Middle frontal gyrus (tissue), 1 donor: Measurements from ENCODE around the gene TCF4.

ENCODE experiments used
- DNase-seq: peaks from one replicate; pipeline ENCODE4 v3.0.0-alpha.2; 2015; ENCODE audit warnings: low spot score; ENCODE audit errors: extremely low spot score

TCF4 gene

GRCh38 chr18:55585920-55586561 is 2.0 kb downstream of the TCF4 start:
- no peak for DNase-seq

DNA sequence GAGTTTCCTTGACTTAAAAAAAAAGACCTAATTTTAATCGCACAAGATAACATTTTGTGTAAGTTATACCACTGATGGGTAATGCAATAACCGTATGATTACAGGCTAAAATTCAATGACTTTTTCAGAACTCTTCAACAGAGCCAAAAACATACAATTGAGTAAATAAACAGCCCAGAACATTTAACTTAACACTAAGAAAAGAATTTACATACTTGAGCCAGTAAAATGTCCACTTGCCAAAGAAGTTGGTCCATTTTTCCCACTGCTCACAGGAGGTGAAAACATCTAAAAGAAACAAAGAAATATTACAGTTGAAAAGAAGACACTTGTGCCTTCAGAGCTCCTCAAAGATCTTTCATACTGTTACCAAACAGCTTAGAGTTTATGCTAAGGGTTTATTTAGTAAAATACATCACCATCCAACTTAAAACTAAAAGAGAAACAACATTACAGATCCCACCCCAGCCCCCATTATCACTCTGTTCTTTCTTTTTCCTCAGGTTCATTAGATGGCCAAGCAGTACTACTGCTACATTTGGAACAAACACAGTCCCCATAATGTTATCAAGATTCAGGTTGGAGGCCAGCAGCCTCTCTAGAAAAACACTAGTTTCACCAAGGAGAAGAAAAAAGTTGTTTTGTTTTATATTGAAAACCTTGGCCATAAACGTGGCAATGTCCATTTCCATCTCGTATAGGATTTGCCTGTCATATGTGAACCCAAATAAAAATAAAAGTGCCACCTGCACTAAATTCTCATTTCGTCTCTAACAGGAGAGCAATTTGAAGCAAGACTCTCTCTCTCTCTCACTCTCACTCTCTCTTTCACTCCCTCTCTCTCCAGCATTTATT is 2.7 kb downstream of the TCF4 start:
- no peak for DNase-seq

- no peak for DNase-seq
Measured at GRCh38 chr18:55584201-55584600, 3.8 kb downstream of the TCF4 start.

- no peak for DNase-seq
Measured at GRCh38 chr18:55582325-55582724, 5.7 kb downstream of the TCF4 start.

- DNase-seq, result no peak
Measured at GRCh38 chr18:55579501-55580270, 8.3 kb downstream of the TCF4 start.

GRCh38 chr18:55577812-55578539 is 10.0 kb downstream of the TCF4 start:
- DNase-seq, result no peak

- DNase-seq, result no peak
Measured at GRCh38 chr18:55576001-55576400, 12.0 kb downstream of the TCF4 start.

- no peak for DNase-seq
Measured at GRCh38 chr18:55575066-55575465, 12.9 kb downstream of the TCF4 start.

DNA sequence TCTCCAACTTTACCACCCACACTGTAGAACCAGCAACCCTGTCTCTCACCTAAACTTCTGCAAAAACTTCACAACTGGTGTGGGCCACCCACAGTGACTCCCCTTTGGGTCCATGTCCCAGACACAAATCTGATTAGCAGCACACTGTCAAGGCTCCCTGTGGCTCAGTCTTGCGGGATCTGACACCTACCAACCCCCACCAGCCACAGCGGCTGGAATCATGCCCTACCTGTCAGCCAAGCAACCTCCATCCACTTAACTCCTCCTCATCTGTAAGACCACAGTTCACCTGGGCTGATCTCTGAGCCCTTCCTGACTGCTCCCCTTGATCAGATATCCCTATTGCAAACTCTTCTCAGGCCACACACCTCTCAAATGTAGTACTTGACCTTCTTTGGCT is 14.6 kb downstream of the TCF4 start:
- no peak for DNase-seq

GRCh38 chr18:55570966-55571365 is 17.0 kb downstream of the TCF4 start:
- DNase-seq, result no peak

DNA sequence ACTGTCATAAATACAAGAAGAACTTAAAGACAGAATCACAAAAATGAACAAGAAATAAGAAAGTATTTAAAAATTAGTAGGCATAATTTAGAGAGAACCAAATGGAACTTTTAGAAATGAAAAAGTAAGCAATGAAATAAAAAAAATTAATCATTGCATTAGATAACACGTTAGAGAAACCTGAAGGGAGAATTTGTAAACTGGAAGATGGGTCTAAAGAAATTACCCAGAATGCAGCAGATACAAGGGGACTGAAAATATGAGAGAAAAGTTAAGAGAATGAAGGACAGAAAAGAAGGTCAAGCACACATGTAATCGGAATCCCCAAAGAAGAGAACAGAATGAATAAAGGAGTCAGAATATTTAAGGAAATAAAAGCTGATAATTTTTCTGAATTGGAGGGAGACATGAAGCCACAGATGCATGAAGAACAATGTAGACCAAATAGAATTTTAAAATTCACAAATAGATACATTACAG is 21.5 kb downstream of the TCF4 start:
- DNase-seq, result no peak

DNA sequence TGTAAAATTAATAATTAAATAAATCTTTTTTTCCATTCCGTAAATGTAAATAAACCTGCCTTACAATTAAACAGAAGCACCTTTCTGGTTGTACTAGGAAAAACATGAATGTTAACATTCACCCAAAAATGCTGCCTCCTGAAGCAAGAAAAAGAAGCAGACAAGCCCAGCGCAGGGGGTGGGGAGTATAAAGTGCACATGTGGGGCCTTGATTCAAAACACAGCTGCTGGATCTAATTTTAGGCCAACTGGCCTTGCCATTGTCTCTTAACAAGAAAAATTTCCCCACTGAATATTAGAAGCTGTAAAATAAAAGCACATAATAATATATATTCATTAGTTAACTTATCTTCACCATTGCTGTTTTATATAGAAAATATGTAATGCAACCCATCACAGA is 28.3 kb downstream of the TCF4 start:
- DNase-seq, result no peak

DNA sequence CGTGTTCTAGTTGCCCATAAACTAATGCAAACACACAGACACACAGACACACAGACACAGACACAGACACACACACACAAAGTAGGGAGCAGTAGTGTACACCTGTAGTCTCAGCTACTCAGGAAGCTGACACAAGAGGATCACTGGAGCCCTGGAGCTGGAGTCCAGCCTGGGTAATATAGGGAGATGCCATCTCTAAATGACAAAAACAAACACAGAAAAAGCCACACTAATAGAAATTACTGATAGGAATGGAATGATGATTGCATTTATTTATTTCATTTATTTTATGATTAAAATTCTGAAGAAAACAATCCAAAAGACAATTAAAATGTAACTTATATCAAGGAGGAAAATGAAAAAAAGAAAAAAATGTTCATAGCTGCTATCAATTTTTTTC is 30.8 kb downstream of the TCF4 start:
- no peak for DNase-seq

GRCh38 chr18:55555395-55556027 is 32.5 kb downstream of the TCF4 start:
- no peak for DNase-seq

- no peak for DNase-seq
Measured at GRCh38 chr18:55552526-55553189, 35.3 kb downstream of the TCF4 start.

- DNase-seq, result no peak
Measured at GRCh38 chr18:55551227-55551626, 36.8 kb downstream of the TCF4 start.

DNA sequence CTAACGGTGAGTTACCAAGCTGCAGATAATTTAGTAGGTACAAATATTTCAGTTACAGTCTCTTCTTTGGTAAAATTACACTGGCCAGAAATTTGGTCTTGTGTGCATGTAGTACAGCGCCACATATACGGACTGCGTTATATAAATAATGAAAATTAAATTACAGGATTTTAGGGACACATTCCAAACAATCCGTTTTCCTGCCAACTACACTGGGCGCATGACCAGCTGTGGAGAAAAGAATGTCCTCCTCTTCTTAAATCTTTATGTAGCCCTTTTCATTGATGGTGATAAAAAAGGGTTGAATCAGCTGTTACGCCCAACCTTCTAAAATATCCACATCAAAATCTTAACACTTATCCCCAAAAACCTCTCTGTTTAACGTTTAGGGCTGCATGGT is 37.5 kb downstream of the TCF4 start:
- no peak for DNase-seq

GRCh38 chr18:55549474-55550104 is 38.4 kb downstream of the TCF4 start:
- DNase-seq, result no peak

- no peak for DNase-seq
Measured at GRCh38 chr18:55547705-55548056, 40.3 kb downstream of the TCF4 start.
